GM23248 (cell line): ENCODE measurements around the gene EMID1. TPM values are rescaled to one million over a fixed set of nuclear protein-coding genes. Genes with fewer than 3 reads are reported as not detected.

Experiments used
- DNase-seq: peaks from one replicate; pipeline ENCODE4 v3.0.0-alpha.2; 2015
- H2AFZ ChIP-seq: fragments of 200-600 bp; sonication (generic); 2 replicates; pipeline ENCODE4 v1.6.1; 2016; ENCODE audit warnings: antibody characterized with exemption
- H3F3A ChIP-seq: fragments of 200-600 bp; sonication (generic); 2 replicates; pipeline ENCODE4 v1.6.1; 2016; ENCODE audit warnings: mild to moderate bottlenecking, antibody characterized with exemption, mixed run types; ENCODE audit not compliant: insufficient read depth
- H3K27ac ChIP-seq: fragments of 200-600 bp; sonication (generic); 2 replicates; pipeline ENCODE4 v1.5.1; 2016; ENCODE audit warnings: mild to moderate bottlenecking
- H3K27me3 ChIP-seq: fragments of 200-600 bp; sonication (generic); replicated peaks from 2 replicates; pipeline ENCODE4 v1.6.1; 2016; ENCODE audit warnings: mild to moderate bottlenecking; ENCODE audit not compliant: insufficient read depth
- H3K36me3 ChIP-seq: fragments of 200-600 bp; sonication (generic); 2 replicates; pipeline ENCODE4 v1.6.1; 2016; ENCODE audit warnings: low read depth, mild to moderate bottlenecking
- H3K4me1 ChIP-seq: fragments of 200-600 bp; sonication (generic); 2 replicates; pipeline ENCODE4 v1.6.1; 2016; ENCODE audit warnings: mild to moderate bottlenecking; ENCODE audit not compliant: insufficient read depth
- H3K4me2 ChIP-seq: fragments of 200-600 bp; sonication (generic); one replicate; pipeline ENCODE4 v1.6.1; 2016; ENCODE audit warnings: mild to moderate bottlenecking; ENCODE audit not compliant: unreplicated experiment
- H3K4me3 ChIP-seq: fragments of 200-600 bp; sonication (generic); 2 replicates; pipeline ENCODE4 v1.5.1; 2016; ENCODE audit warnings: mild to moderate bottlenecking
- H3K79me2 ChIP-seq: fragments of 200-600 bp; sonication (generic); 2 replicates; pipeline ENCODE4 v1.6.1; 2016; ENCODE audit warnings: mild to moderate bottlenecking; ENCODE audit not compliant: insufficient read depth
- H3K9ac ChIP-seq: fragments of 200-600 bp; sonication (generic); 2 replicates; pipeline ENCODE4 v1.6.1; 2016; ENCODE audit warnings: mild to moderate bottlenecking
- H3K9me2 ChIP-seq: fragments of 200-600 bp; sonication (generic); 2 replicates; pipeline ENCODE4 v1.6.1; 2016; ENCODE audit warnings: mixed run types, mild to moderate bottlenecking, moderate library complexity; ENCODE audit not compliant: insufficient read depth
- H3K9me3 ChIP-seq: fragments of 200-600 bp; sonication (generic); one replicate; pipeline ENCODE4 v1.6.1; 2017; ENCODE audit warnings: low read depth
- H4K20me1 ChIP-seq: fragments of 200-600 bp; sonication (generic); 2 replicates; pipeline ENCODE4 v1.6.0; 2016; ENCODE audit not compliant: insufficient read depth
- EZH2 ChIP-seq: fragments of 200-600 bp; sonication (generic); IDR thresholded peaks from 2 replicates; pipeline ENCODE4 v1.6.1; 2018; ENCODE audit warnings: antibody characterized with exemption, mild to moderate bottlenecking; ENCODE audit not compliant: insufficient read depth, poor library complexity, severe bottlenecking
- EZH2phosphoT487 ChIP-seq: fragments of 200-600 bp; sonication (generic); IDR thresholded peaks from 2 replicates; pipeline ENCODE4 v1.6.1; 2018; ENCODE audit warnings: antibody characterized with exemption, moderate library complexity, mild to moderate bottlenecking, low read depth; ENCODE audit not compliant: insufficient read depth
- WGBS, 2 experiments: methylation state at CpG; one replicate each; pipeline ENCODE4 v1.1.6; 2015 to 2017; ENCODE audit warnings: low lambda C conversion rate in 2 of 2, low coverage in 1 of 2; ENCODE audit errors: missing lambda C conversion rate in 2 of 2; 5-methylcytosine and 5-hydroxymethylcytosine counted together
- in situ Hi-C: fragments of 300-500 bp; cut with MboI; formaldehyde crosslinking; loops from 2 replicates; pipeline ENCODE4 v1.15.0; 2020
- polyA plus RNA-seq: library from polyadenylated mRNA; unstranded; fragments of >200 nt; fragmentation: Nextera tagmentation; extraction: Ambion mirVana; gene quantifications from 2 replicates; pipeline ENCODE4 v1.2.1, GENCODE V29; 2016
- total RNA-seq: library from RNA; depleted of rRNA; stranded (reverse); fragments of >200 nt; shearing (Covaris generic); gene quantifications from 2 replicates; pipeline ENCODE4 v1.2.3, GENCODE V29; 2014

Gene EMID1
- total and polyA plus RNA-seq, 2 experiments from 2014 or later, result not detected

DNA sequence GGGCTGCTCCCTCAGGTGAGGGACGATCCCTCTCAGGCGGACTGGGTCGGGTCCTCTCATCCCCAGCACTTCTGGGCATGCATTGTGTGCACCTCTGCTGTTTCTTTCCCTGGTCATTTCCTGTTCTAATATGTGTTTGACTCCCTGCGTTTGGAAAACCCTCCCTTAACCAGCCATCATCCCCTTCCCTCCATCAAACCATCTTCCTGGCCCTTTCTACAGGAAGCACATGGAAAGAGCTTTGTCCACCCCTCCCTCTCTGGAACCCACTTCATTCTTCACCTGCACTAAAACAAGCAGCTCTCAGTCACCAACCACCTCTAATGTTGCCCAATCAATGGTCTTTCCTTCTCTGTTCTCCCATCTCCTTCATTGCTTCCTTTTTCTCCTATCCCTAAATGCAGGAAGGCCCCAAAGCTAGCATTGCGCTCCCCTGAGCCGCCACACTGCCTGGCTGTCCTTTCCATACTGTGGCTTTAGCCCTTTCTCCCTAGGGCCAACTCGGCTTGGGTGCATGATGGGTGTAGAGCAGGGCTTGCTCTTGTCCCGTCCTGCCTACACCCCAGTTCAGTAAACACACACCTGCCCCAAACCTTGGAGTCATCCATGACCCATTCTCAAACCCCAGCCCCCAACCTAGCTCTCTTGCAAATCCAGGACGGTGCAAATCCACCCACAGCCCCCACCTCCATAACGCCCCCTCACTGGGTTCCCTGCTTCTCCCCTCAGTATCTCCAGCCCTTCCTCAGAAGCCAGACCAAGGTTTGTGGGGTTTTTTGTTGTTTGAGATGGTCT lies 95.3 kb downstream of the EMID1 start:
- WGBS, 2 experiments, result 67 to 74% methylated on average over 10 of the region's 10 CpGs
- no peak overlapping the region for H3K9ac ChIP-seq
- no peak overlapping the region for H3K4me2 ChIP-seq
- peaks cover 49% of the 10 kb centered on the region for H3F3A ChIP-seq
- H3K4me1 ChIP-seq, result no peaks in the 10 kb centered on the region
- 0 out of 2 replicates have a peak, but pooled peaks cover 5% of the 10 kb centered on the region for H3K79me2 ChIP-seq
- H3K9me2 ChIP-seq, result no peaks in the 10 kb centered on the region
- no peak overlapping the region for H3K27ac ChIP-seq
- H3K9me3 ChIP-seq, result no peaks in the 10 kb centered on the region
- H4K20me1 ChIP-seq, result no peaks in the 10 kb centered on the region
- no peak for DNase-seq
- H2AFZ ChIP-seq, result no peak overlapping the region
- peaks cover 45% of the 10 kb centered on the region for H3K36me3 ChIP-seq
- H3K4me3 ChIP-seq, result no peak overlapping the region
- H3K27me3 ChIP-seq, result no peaks in the 10 kb centered on the region
- in situ Hi-C loops, result no loop called here
- TF ChIP-seq EZH2 (no peak), EZH2phosphoT487 (no peak)

DNA sequence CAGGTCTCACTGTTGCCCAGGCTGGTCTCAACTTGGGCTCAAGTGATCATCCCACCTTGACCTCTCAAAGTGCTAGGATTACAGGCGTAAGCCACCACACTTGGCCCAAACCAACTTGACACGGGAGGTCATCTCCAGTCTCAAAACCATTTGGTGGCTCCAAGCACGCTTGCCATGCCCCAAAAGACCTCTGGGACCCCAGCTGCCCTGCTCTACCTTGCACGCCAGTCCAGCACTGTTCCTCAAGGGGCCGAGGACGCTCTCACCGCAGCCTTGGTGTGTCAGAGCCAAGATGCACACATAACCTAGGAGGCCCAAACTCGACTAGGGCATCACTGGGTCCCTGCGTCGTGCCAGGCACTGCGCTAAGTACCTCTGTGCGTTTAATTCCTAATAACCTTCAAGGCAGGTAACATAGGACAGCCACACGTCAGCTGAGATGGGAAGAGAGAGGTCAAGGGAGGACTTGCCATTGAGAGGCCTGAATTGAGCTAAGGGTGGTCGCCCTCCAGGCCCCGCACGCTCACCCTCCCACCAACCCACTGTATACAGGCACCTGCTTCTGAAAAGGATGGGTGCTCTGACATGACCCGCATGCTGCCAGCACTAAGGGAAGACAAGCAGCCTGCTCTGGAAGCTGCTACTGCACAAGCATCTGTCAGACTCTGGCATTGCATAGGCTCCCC lies 96.2 kb downstream of the EMID1 start:
- 88 to 91% methylated on average over 17 of the region's 17 CpGs for WGBS, 2 experiments

DNA sequence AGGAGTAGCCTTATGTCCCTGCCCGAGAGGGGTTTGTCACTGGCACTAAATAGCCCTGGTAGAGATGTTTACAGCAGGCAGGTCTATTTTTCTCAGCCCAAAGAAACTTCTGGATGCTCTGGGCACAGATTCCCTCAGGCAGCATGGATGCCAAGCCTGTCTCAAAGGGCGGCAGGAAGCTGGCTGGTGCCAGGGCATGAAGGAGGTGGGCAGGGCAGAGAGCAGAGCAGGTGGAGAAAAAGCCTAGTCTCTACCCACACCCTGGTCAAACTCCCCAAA lies 96.6 kb downstream of the EMID1 start:
- Histone ChIP-seq H4K20me1 (no peaks in the 10 kb centered on the region), H3K4me2 (no peak overlapping the region), H3K9me2 (no peaks in the 10 kb centered on the region), H3K79me2 (peaks cover under 1% of the 10 kb centered on the region; the same call in 1 of the 2 replicates), H3F3A (peaks cover 35% of the 10 kb centered on the region), H2AFZ (no peak overlapping the region), H3K4me1 (no peaks in the 10 kb centered on the region), H3K9me3 (no peaks in the 10 kb centered on the region), H3K27ac (no peak overlapping the region), H3K36me3 (peaks cover 31% of the 10 kb centered on the region), H3K4me3 (no peak overlapping the region), H3K9ac (no peak overlapping the region), H3K27me3 (no peaks in the 10 kb centered on the region)
- no peak for DNase-seq
- TF ChIP-seq EZH2, result no peak
- in situ Hi-C loops, result no loop called here
- 14 to 19% methylated on average over 2 of the region's 2 CpGs for WGBS, 2 experiments

More for the DNA sequence above, 96.2 kb downstream of the EMID1 start:
- Histone ChIP-seq H3K4me3 (no peak overlapping the region), H3K9me3 (no peaks in the 10 kb centered on the region), H3K4me1 (no peaks in the 10 kb centered on the region), H4K20me1 (no peaks in the 10 kb centered on the region), H3K9me2 (no peaks in the 10 kb centered on the region), H3K79me2 (no peaks in the 10 kb centered on the region), H3K9ac (no peak overlapping the region), H3K27ac (no peak overlapping the region), H3K4me2 (no peak overlapping the region), H3K36me3 (peaks cover 36% of the 10 kb centered on the region), H2AFZ (no peak overlapping the region), H3K27me3 (no peaks in the 10 kb centered on the region), H3F3A (peaks cover 40% of the 10 kb centered on the region)
- TF ChIP-seq EZH2phosphoT487, result no peak
- TF ChIP-seq EZH2, result no peak
- no peak for DNase-seq
- in situ Hi-C loops, result no loop called here

DNA sequence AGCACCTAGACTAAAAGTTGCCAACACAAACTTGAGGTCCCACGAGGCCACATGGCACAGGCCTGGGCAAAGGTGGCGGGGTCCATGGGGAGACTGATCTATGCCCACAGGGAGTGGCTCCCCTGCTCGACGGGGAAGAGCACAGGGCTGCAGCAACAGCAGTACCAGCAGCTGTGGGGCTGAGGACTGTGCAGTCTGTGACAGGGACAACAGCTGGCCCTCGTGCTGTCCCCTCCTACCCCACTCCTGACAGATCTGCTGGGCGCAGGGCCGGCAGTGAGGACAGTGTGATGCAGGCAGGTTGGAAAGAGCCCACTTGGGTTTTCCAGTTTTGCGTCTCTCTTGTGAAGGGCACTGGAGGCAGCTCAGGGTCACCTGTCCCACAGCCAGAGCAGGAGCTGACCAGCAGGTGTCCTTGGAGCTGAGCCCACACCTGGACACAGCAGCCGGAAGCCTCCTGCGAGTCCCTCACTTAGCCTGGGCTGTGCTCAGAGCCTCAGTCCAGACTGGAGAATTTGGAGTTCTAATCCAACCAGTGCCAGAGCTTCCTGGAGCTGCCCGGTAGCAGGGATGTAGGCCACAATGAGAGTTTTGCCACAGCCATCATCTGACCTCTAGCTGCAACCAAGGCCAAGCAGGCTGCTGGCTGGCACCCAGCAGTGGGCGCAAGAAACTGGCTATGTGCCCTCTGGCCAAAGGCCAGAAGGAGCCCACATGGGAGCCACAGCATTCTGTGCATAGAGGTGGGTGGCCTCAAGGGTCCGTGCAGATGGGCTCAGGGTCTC lies 97.2 kb downstream of the EMID1 start:
- H3F3A ChIP-seq, result peaks cover 30% of the 10 kb centered on the region
- H3K27me3 ChIP-seq, result no peaks in the 10 kb centered on the region
- H3K79me2 ChIP-seq, result peaks cover 5% of the 10 kb centered on the region; the same call in 1 of the 2 replicates
- no peak overlapping the region for H3K4me3 ChIP-seq
- H4K20me1 ChIP-seq, result no peaks in the 10 kb centered on the region
- peaks cover 26% of the 10 kb centered on the region for H3K36me3 ChIP-seq
- 28 to 29% methylated on average over 11 to 13 of the region's 13 CpGs for WGBS, 2 experiments
- TF ChIP-seq EZH2 (no peak), EZH2phosphoT487 (no peak)
- DNase-seq, result no peak
- no peaks in the 10 kb centered on the region for H3K4me1 ChIP-seq
- no peak overlapping the region for H3K9ac ChIP-seq
- no peak overlapping the region for H3K4me2 ChIP-seq
- no peak overlapping the region for H2AFZ ChIP-seq
- in situ Hi-C loops, result no loop called here
- H3K27ac ChIP-seq, result no peak overlapping the region
- no peaks in the 10 kb centered on the region for H3K9me2 ChIP-seq
- H3K9me3 ChIP-seq, result no peaks in the 10 kb centered on the region
